Muscle of leg (tissue), 11 donors: ENCODE measurements around the gene HVCN1. TPM values are rescaled to one million over a fixed set of nuclear protein-coding genes. Genes with fewer than 3 reads are reported as not detected.
A peak's percentile ranks its signal among the peaks of the same experiment; 100 is the strongest.

Source experiments
- DNase-seq: peaks from one replicate; pipeline ENCODE4 v3.0.0; 2013
- H3K27ac ChIP-seq: one replicate; pipeline ENCODE4 v1.5.1; 2013; ENCODE audit warnings: mild to moderate bottlenecking, low read length, control low read depth
- H3K27me3 ChIP-seq: one replicate; pipeline ENCODE4 v1.6.1; 2013; ENCODE audit warnings: low read length; ENCODE audit not compliant: control insufficient read depth, insufficient read depth
- H3K36me3 ChIP-seq: one replicate; pipeline ENCODE4 v1.6.1; 2013; ENCODE audit warnings: low read length; ENCODE audit not compliant: control insufficient read depth, insufficient read depth
- H3K4me1 ChIP-seq: one replicate; pipeline ENCODE4 v1.6.1; 2013; ENCODE audit warnings: low read length; ENCODE audit not compliant: control insufficient read depth, insufficient read depth
- H3K4me3 ChIP-seq: one replicate; pipeline ENCODE4 v1.5.1; 2013; ENCODE audit warnings: low read length, control low read depth
- H3K9me3 ChIP-seq: replicated peaks from 2 replicates; pipeline ENCODE4 v1.6.1; 2013; ENCODE audit warnings: low read depth, low read length; ENCODE audit not compliant: control insufficient read depth
- WGBS: methylation state at CpG from one replicate; pipeline ENCODE4 v1.1.5; 2013; ENCODE audit warnings: missing lambda C conversion rate; ENCODE audit not compliant: insufficient coverage; 5-methylcytosine and 5-hydroxymethylcytosine counted together
- polyA plus RNA-seq, 8 donors: library from polyadenylated mRNA; unstranded; fragments of 120-200 nt; gene quantifications; one replicate each; pipeline versions ENCODE4 v1.2.1 to v1.2.3, GENCODE V29; 2013; ENCODE audit warnings: inconsistent platforms in 1 of 8, low replicate concordance in 1 of 8; ENCODE audit not compliant: insufficient read length in 8 of 8, insufficient read depth in 1 of 8
- total RNA-seq: library from RNA; stranded (reverse); fragments of 120-200 nt; gene quantifications from one replicate; pipeline ENCODE4 v1.2.4, GENCODE V29; 2013

Gene HVCN1
- total and polyA plus RNA-seq, 9 donors: 4.6 to 7.5 (median 5.8) TPM

DNA sequence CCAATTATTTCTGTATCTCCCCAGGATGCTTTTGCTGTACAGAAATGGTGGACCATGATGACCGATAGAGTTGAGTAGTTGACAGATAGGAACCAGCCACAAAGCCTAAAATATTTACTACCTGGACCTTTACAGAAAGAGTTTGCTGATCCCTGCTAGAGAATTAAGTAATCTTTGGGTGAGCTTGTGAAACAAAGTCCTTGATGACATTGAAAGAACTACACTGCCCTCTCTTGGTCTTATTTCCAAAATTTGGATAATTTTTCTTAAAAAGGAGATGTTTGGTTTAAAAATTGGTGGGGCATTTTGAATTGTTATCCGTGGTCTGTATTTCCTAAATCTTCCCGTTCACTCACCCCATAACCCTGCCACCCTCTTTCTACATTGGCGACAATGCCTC, 88.7 kb downstream of the HVCN1 start:
- Histone ChIP-seq H3K27me3 (no peaks in the 10 kb centered on the region), H3K27ac (no peak overlapping the region), H3K4me1 (no peaks in the 10 kb centered on the region), H3K4me3 (no peak overlapping the region), H3K36me3 (no peaks in the 10 kb centered on the region), H3K9me3 (no peaks in the 10 kb centered on the region)
- no CpG with 5 or more reads among the region's 4 CpGs for WGBS
- peak; percentile 76 for DNase-seq

DNA sequence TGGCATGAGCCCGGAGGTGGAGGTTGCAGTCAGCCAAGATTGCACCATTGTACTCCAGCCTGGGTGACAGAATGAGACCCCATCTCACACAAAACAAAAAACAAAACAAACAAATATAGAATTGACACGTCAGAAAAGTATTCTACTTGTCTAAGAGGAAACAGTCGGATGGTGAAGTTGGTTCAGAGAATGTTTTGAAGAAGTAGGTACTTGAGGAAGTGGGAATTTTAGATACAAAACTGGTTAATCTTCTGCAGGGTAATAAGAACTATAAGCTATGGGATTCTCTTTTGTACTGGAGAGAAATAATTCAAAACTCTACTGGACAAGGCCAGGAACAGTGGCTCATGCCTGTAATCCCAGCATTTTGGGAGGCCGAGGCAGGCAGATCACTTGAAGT, 89.6 kb downstream of the HVCN1 start:
- no CpG with 5 or more reads among the region's 4 CpGs for WGBS
- Histone ChIP-seq H3K4me3 (no peak overlapping the region), H3K27ac (no peak overlapping the region), H3K9me3 (no peaks in the 10 kb centered on the region), H3K36me3 (no peaks in the 10 kb centered on the region), H3K4me1 (no peaks in the 10 kb centered on the region), H3K27me3 (no peaks in the 10 kb centered on the region)
- DNase-seq: peak; percentile 40

Other genes starting within 250 kb of the HVCN1 start
- 132 TPM for gene ARPC3, start 238.8 kb downstream of the HVCN1 start, total RNA-seq
- gene ARPC3, start 238.8 kb downstream of the HVCN1 start, polyA plus RNA-seq: 100 to 1,000 TPM; 118 to 156 (median 138) TPM
- gene GPN3, start 220.9 kb downstream of the HVCN1 start, total RNA-seq: 18.0 TPM
- 10 to 100 TPM; 22.9 to 28.4 (median 23.6) TPM for gene GPN3, start 220.9 kb downstream of the HVCN1 start, polyA plus RNA-seq
- gene FAM216A, start 220.3 kb downstream of the HVCN1 start, total RNA-seq: 12.2 TPM
- 10 to 100 TPM; 12.8 to 18.3 (median 15.1) TPM for gene FAM216A, start 220.3 kb downstream of the HVCN1 start, polyA plus RNA-seq
- gene VPS29, start 187.0 kb downstream of the HVCN1 start, total RNA-seq: 71.6 TPM
- 100 to 1,000 TPM; 110 to 155 (median 119) TPM for gene VPS29, start 187.0 kb downstream of the HVCN1 start, polyA plus RNA-seq
- 3.5 TPM for gene RAD9B, start 186.8 kb downstream of the HVCN1 start, total RNA-seq
- 1 to 10 TPM; 1.8 to 3.4 (median 2.1) TPM for gene RAD9B, start 186.8 kb downstream of the HVCN1 start, polyA plus RNA-seq
- gene PPTC7, start 105.8 kb downstream of the HVCN1 start, total RNA-seq: 3.8 TPM
- 10 to 100 TPM in 6 of 8 donors, 1 to 10 TPM in 2; 8.9 to 12.1 (median 11.1) TPM for gene PPTC7, start 105.8 kb downstream of the HVCN1 start, polyA plus RNA-seq
- gene TCTN1, start 75.0 kb downstream of the HVCN1 start, total RNA-seq: 24.9 TPM
- 10 to 100 TPM; 19.0 to 24.4 (median 20.3) TPM for gene TCTN1, start 75.0 kb downstream of the HVCN1 start, polyA plus RNA-seq
- 90.5 TPM for gene PPP1CC, start 53.8 kb upstream of the HVCN1 start, total RNA-seq
- gene PPP1CC, start 53.8 kb upstream of the HVCN1 start, polyA plus RNA-seq: 100 to 1,000 TPM; 103 to 147 (median 121) TPM
- gene CCDC63, start 157.9 kb upstream of the HVCN1 start, total RNA-seq: not detected
- gene CCDC63, start 157.9 kb upstream of the HVCN1 start, polyA plus RNA-seq: under 1 TPM in 3 of 8 donors, not detected in 5; 0.09 to 0.12 (median 0.11) TPM
- gene MYL2, start 231.5 kb upstream of the HVCN1 start, total RNA-seq: 113 TPM
- gene MYL2, start 231.5 kb upstream of the HVCN1 start, polyA plus RNA-seq: 1,000 to 10,000 TPM in 1 of 8 donors, 100 to 1,000 TPM in 7; 526 to 1,289 (median 831) TPM